Bronchus fibroblast of lung (primary cell): ENCODE measurements around the gene DHRS9. TPM values are rescaled to one million over a fixed set of nuclear protein-coding genes. Genes with fewer than 3 reads are reported as not detected.

ENCODE experiments used
- total RNA-seq: library from RNA; depleted of rRNA; stranded (reverse); fragments of >200 nt; gene quantifications from 2 replicates; pipeline ENCODE4 v1.2.3, GENCODE V29; 2015

The DHRS9 gene
- total RNA-seq: not detected in 2 replicates

DNA sequence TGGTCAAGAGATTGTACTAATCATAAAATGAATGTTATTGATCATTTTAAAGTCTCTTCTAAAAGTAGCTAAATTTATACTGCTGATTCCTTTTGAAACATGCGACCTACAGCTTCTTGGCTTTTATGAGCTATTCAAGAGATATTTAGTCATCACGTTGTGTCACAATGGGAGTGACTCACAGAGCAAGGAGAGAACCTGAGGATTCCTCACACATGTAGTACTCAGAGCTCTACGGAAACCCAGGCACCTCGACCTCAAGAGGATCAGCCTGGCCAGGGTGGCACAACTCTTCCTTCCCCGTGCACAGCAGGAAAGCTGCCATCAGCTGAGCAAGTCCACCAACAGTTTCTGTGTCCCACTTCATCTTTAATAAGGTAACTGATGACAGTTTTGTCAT, at the start of gene DHRS9:
DHRS9 (plus strand) TSS at position 223 of the 400 bp plus-strand sequence. CDS start 12,019 bp downstream, outside the sequence.

DNA sequence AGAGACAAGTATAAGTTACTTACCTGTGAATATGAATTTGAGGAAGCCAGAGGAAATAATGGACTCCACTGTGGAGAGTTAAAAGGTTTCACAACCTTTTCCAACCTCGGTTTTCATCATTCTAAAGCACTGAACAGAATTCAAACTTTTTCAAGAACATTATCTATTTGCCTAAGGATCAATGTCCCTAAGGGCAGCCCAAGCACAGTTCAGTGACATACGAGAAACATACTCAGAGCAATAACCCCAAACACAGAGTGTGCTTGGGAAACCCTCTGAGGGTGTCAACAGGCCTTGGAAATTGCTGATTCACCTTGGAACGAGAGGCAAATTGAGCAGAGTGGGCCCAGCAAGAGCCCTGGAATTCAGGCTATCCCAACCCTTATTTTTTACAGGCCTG, 38.2 kb upstream of the DHRS9 start, which contains the start of gene ABCB11:
ABCB11 (minus strand) TSS at position 123 of the 400 bp plus-strand sequence. CDS start 13,199 bp downstream, outside the sequence.

Other genes starting within 250 kb of the DHRS9 start
- gene SPC25, start 179.1 kb upstream of the DHRS9 start, total RNA-seq: 12.9 and 14.8 TPM in 2 replicates
- gene G6PC2, start 168.3 kb upstream of the DHRS9 start, total RNA-seq: not detected in 2 replicates
- not detected in 2 replicates for gene ABCB11, start 38.2 kb upstream of the DHRS9 start, total RNA-seq